ENCODE measurements around the gene ILKAP.

ILKAP gene

DNA sequence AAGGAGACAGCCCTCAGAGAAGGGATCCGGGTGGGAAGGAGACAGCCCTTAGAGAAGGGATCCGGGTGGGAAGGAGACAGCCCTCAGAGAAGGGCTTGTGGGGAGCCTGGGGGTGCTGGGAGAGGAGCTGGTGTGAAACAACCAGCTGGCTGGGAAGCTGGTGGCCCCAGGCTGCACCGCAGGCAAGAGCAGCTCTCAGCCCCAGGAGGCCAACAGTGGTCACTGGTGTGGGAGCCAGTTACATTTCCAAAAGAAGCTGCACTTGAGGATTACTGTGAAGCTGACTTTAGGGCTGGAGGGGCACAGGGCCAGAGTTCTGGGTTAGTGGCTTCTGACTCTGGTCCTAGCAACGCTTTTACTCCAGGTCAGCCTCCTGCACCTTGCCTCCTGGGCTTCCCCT lies 33.1 kb upstream of the ILKAP start:
- DNase-seq (ENCODE audit: low read depth in 2 of 2): no peak

- no peak for DNase-seq (ENCODE audit: low read depth in 2 of 2)
Observed at GRCh38 chr2:238235856-238236255, 32.4 kb upstream of the ILKAP start.

- DNase-seq (ENCODE audit: low read depth in 2 of 2): no peak
Observed at GRCh38 chr2:238235331-238235732, 31.8 kb upstream of the ILKAP start.

DNA sequence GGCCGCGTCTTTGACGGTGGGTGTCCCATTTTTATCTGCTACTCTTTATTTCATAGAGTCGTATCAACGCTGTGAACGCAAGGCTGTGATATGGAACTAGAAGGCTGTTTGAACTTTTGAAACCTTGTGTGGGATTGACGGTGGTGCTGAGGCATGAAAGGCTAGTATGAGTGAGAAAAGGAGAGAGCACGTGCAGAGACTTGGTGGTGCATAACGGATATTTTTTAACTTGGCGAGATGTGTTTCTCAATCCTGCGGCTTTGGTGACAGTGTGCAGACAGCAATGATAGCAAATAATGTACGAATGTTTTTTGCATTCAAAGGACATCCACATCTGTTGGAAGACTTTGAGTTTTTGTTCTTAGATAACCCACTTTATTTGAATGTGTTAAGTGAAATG lies 30.1 kb upstream of the ILKAP start:
- DNase-seq (ENCODE audit: low read depth in 2 of 2): no peak

GRCh38 chr2:238231809-238232208 lies 28.3 kb upstream of the ILKAP start:
- no peak for DNase-seq (ENCODE audit: low read depth in 2 of 2)

- peak; percentile 56 to 67 for DNase-seq (ENCODE audit: low read depth in 2 of 2)
Observed at GRCh38 chr2:238231251-238231793, 27.8 kb upstream of the ILKAP start.

- no peak for DNase-seq (ENCODE audit: low read depth in 2 of 2)
Observed at GRCh38 chr2:238230699-238231098, 27.2 kb upstream of the ILKAP start.

GRCh38 chr2:238228700-238229099 lies 25.2 kb upstream of the ILKAP start:
- DNase-seq (ENCODE audit: low read depth in 2 of 2): no peak

DNA sequence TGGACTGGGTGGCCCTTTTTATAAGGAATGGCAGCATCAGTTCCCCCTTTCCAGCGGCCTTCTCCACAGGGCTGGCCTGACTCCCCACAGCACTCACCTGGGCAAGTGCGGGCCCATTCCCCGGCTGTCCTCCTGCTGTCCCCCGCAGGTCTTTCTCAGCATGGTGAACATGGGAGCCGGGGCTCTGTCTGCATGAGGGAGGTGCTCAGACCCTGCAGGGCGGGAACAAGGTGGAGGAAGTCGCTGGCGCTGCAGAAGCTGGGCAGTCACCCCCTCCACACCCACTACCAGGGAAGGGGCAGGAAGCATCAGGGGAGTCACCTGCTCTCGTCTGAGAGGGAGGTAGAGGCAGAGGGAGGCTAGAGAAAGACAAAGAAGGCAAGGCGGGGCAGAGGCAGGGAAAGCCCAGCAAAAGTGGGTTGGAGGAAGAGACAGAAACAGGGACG lies 24.1 kb upstream of the ILKAP start:
- DNase-seq (ENCODE audit: low read depth in 2 of 2): no peak

DNA sequence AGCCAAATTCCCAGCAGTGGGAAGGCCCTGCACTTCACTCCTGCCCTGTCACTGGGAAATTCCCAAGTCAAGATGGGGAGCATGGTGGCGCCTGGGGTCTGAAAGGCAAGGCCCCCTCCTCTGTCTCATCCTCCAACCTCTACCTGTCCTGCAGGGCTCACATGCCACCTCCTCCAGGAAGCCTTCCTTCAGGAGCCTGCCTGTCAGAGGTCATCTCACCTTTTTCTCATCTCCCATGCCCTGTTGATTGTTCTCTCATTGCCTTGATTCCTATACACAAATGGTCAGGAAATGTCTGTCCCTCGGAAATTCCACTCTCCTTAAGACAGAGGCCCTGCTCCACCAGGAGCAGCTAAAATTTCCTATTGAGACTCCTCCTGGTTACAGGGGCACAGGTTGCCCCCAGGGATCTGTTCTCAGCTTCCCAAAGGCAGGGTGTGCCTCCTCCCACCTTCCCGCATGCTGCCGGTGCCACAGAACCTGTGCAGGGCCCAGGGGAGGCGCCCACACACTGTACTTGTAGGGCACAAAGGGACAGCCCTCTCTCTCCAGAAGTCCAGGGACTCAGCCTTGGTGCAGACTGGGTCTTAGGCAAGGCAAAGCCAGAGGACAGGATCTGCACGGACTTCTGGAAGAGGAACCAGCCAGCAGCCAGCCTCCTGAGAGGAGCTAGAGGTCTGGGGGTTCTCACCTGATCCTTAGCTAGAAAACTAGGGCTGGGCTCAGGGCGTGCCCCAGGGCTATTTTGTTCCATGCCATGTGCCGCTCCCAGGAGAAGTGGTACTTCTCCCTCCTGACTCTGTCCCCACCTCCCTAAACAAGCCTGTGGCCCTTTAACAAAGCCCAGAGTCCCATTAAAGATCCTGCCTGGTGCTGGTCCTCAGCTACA lies 23.4 kb upstream of the ILKAP start:
- DNase-seq (ENCODE audit: low read depth in 2 of 2): no peak

GRCh38 chr2:238225911-238226697 lies 22.6 kb upstream of the ILKAP start:
- no peak for DNase-seq (ENCODE audit: low read depth in 2 of 2)

DNA sequence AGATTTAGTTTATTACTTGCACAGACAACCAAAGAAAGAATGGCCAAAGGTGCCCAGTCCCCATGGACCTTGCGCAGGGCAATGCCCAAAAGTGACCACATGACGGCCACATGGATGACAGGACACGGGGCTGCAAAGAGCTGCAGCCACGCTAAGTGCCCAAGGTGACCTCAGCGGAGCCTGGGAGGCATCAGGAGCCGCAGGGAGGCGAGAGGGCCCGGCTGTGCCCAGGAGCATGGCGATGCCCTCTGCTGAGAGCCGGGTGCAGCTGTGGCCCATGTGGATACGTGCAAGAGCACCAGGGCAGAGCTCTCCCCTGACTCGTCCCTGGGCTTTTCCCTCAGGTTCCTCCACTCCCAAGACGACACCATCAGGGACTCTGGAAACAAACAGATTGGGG lies 21.6 kb upstream of the ILKAP start:
- DNase-seq (ENCODE audit: low read depth in 2 of 2): no peak

GRCh38 chr2:238224356-238225035 lies 21.0 kb upstream of the ILKAP start:
- no peak for DNase-seq (ENCODE audit: low read depth in 2 of 2)

DNA sequence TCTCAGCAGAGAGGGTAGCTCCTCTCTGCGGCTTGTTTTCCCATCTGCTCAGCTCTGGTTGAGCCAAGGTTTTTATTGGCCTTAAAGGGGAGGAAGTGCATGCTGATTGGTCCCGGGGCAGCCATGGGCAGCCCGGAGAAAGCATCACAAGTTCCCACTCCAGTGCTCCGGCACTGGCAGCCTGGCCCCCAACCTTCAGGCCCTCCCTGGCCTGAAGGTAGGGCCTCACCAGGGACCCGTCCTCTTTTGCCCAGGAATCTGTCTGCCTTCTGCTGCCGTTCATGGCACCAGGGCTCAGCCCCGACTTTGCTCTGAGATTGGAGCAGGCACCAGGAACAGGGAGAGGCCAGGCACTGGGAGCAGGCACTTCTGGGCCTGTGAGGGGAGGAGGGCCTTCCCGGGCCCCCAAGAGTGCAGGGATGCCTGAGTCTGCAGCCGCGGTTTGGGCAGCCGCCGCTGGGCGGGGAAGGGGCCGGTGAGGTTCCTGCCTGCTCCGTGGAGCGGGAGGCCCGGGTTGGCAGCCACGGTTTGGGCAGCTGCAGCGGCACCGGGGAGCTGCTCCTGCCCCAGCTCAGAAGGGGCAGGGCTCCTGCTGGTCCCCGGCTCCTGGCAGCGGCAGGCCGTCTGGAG lies 17.5 kb upstream of the ILKAP start:
- DNase-seq (ENCODE audit: low read depth in 2 of 2): no peak

DNA sequence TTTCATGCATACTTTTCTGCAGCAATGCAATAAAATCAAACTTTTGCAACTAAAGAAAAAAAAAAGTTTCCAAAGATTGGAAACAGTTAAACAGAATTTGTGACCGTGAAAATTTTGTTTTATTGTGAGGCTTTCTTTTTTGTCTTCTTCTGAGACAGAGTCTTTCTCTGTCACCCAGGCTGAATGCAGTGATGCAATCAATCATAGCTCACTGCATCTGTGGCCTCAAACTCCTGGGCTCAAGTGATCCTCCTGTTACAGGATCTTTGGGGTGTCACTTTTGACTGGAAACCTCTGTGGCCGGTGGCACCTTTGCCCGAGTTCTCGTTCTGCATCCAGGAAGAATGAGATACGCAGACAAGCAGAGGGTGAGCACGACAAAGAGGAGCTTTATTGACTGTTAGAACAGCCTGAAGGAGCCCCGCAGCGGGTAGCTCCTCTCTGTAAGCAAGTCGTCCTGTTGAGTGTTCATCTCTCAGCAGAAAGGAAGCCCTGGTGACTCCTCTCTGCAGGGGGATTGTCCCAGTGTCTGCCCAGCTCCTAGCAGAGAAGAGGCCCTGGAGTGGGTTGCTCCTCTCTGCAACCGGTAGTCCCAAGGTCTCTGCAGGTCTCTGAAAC lies 16.9 kb upstream of the ILKAP start:
- DNase-seq (ENCODE audit: low read depth in 2 of 2): no peak

DNA sequence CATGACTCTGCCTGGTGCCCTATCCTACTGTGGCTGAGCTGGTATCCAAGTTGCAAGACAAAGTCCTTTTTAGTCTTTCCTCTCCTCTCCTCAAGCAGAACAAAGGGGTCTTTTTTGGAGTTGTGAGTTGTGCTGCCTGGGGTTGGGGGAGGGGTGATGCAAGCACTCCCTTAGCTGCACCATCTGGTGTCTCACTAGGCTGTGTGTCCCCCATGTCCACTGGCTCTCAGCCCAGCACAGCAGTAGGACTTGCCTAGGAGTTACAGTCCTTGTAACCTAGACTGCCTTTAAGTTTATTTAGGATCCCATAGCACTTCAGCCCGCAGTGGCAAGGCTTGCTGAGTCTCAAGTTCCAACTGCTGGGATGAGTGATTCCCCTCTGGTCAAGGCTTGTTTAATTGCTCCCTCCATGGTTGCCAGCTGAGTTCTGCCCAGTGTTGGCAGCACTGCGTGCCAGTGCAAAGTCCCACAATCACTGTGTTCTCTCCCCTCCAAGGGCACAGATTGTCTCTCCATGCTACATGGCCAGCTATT lies 13.2 kb upstream of the ILKAP start:
- no peak for DNase-seq (ENCODE audit: low read depth in 2 of 2)

GRCh38 chr2:238207006-238207405 lies 3.5 kb upstream of the ILKAP start:
- DNase-seq (ENCODE audit: low read depth in 2 of 2): no peak

GRCh38 chr2:238203973-238204683 lies 633 bp upstream of the ILKAP start:
- no peak for DNase-seq (ENCODE audit: low read depth in 2 of 2)

DNA sequence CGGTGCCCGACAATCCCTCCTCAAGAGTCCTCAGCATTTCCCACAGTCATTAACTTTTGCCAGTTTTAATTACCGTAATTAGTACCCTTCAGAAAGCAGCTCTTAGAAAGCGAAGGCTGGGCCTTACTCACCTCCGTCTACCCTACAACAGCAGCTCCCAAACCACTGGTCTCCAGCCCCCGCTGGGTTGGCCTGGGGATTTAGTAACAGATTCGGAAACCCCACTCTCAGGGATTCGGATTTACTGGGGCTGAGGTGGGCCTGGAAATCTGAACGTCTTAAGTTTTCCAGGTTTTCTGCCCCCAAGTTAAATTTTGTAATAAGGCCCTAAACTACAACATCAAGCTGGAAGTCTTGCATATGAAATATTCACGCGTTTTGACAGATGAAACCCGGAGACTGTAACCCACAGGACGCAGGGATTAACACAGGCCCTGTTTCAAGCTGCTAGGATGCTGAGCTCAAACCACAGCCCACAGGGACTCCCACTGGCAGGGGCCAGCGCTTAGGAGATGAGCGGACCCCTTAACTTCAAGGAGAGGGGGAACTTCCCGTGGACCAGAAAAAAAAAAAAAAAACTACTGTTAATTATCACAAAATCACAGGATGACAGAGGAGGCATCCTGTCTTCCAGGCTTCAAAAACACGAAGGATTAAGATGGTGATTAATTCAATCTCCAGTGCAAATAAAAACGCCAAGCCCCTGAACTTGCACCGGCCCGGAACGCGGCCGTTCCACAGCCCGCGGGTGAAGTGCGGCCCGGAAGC lies 985 bp downstream of the ILKAP start:
- no peak for DNase-seq (ENCODE audit: low read depth in 2 of 2)

Data from activated CD4-positive, alpha-beta T cell treated with anti-CD3 and anti-CD28 coated beads for 24 hours (primary cell).